SJCRH30 (cell line): ENCODE results near the gene PRF1. TPM values are rescaled to one million over a fixed set of nuclear protein-coding genes. Genes with fewer than 3 reads are reported as not detected.

Experiments
- DNase-seq, 2 experiments: peaks; one replicate each; pipeline ENCODE4 v3.0.0-alpha.2; 2015 to 2020
- H3K27ac ChIP-seq: fragments of 250-450 bp; sonication (Bioruptor Pico); 2 replicates; pipeline ENCODE4 v1.5.1; 2020; ENCODE audit warnings: mild to moderate bottlenecking, moderate library complexity
- H3K27me3 ChIP-seq: fragments of 250-450 bp; sonication (Bioruptor Pico); 2 replicates; pipeline ENCODE4 v1.5.1; 2020; ENCODE audit warnings: mild to moderate bottlenecking, moderate library complexity
- H3K36me3 ChIP-seq: fragments of 250-450 bp; sonication (Bioruptor Pico); 2 replicates; pipeline ENCODE4 v1.5.1; 2020; ENCODE audit warnings: mild to moderate bottlenecking, moderate library complexity
- H3K4me1 ChIP-seq: fragments of 250-450 bp; sonication (Bioruptor Pico); 2 replicates; pipeline ENCODE4 v1.5.1; 2020; ENCODE audit warnings: mild to moderate bottlenecking, moderate library complexity
- H3K4me3 ChIP-seq: fragments of 250-450 bp; sonication (Bioruptor Pico); 2 replicates; pipeline ENCODE4 v1.5.1; 2020; ENCODE audit warnings: mild to moderate bottlenecking, moderate library complexity
- H3K9me3 ChIP-seq: fragments of 250-450 bp; sonication (Bioruptor Pico); replicated peaks from 2 replicates; pipeline ENCODE4 v1.5.1; 2020; ENCODE audit warnings: mild to moderate bottlenecking, moderate library complexity
- total RNA-seq: library from RNA; depleted of rRNA; stranded (reverse); fragments of >200 nt; shearing (Covaris generic); gene quantifications from 2 replicates; pipeline ENCODE4 v1.2.3, GENCODE V29; 2014

Gene PRF1
- total RNA-seq, 1 experiment from 2014 or later: not detected

GRCh38 chr10:70567603-70568002 is 34.9 kb downstream of the PRF1 start:
- Histone ChIP-seq H3K9me3 (no peaks in the 10 kb centered on the region), H3K4me1 (peaks cover 7% of the 10 kb centered on the region; the same call in 1 of the 2 replicates), H3K36me3 (no peaks in the 10 kb centered on the region)

DNA sequence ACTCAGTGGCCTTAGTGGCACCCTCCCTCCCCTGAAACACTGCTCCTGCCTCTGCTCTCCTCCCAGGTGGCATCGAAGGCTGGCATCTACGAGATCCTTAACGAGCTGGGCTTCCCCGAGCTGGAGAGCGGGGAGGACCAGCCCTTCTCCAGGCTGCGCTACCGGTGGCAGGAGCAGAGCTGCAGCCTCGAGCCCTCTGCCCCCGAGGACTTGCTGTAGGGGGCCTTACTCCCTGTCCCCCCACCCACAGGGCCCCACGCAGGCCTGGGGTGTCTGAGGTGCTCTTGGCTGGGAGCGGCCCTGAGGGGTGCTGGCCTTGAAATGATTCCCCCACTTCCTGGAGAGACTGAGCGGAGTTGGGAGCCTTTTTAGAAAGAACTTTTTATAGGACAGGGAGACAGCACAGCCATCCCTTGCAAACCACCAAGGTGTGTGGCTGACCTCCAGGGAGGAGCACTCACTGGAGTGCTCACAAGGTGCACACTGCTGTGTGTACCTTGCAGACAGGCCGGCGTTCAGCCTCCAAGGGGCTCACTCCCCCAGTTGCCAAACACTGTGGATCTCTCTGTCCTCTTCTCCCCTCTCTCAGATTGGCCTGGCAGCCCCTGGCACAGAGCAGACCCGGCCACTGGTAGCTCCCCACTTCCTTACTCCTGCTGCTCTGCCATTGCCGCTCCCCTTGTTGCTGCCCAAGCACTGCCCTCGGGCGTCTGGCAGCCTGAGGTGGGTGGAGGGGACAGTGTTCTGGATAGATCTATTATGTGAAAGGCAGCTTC is 35.8 kb downstream of the PRF1 start:
- DNase-seq: no peak
- no peaks in the 10 kb centered on the region for H3K9me3 ChIP-seq
- H3K4me3 ChIP-seq: no peak overlapping the region
- 0 out of 2 replicates have a peak, but pooled peaks cover 2% of the 10 kb centered on the region for H3K4me1 ChIP-seq
- H3K27me3 ChIP-seq: no peaks in the 10 kb centered on the region
- H3K36me3 ChIP-seq: no peaks in the 10 kb centered on the region
- H3K27ac ChIP-seq: no peak overlapping the region

More at GRCh38 chr10:70567603-70568002, 34.9 kb downstream of the PRF1 start:
- Histone ChIP-seq H3K27ac (no peak overlapping the region), H3K27me3 (no peaks in the 10 kb centered on the region), H3K4me3 (no peak overlapping the region)
- no peak for DNase-seq

GRCh38 chr10:70565556-70566514 is 36.7 kb downstream of the PRF1 start:
- H3K4me1 ChIP-seq: 0 out of 2 replicates have a peak, but pooled peaks cover 4% of the 10 kb centered on the region

GRCh38 chr10:70564901-70565351 is 37.6 kb downstream of the PRF1 start:
- no peaks in the 10 kb centered on the region for H3K27me3 ChIP-seq
- H3K9me3 ChIP-seq: no peaks in the 10 kb centered on the region
- DNase-seq: no peak
- H3K4me3 ChIP-seq: no peak overlapping the region
- H3K36me3 ChIP-seq: no peaks in the 10 kb centered on the region
- H3K27ac ChIP-seq: no peak overlapping the region
- 0 out of 2 replicates have a peak, but pooled peaks cover 4% of the 10 kb centered on the region for H3K4me1 ChIP-seq

More at GRCh38 chr10:70565556-70566514, 36.7 kb downstream of the PRF1 start:
- no peak for DNase-seq
- Histone ChIP-seq H3K4me3 (no peak overlapping the region), H3K36me3 (no peaks in the 10 kb centered on the region), H3K9me3 (no peaks in the 10 kb centered on the region), H3K27ac (no peak overlapping the region), H3K27me3 (no peaks in the 10 kb centered on the region)

DNA sequence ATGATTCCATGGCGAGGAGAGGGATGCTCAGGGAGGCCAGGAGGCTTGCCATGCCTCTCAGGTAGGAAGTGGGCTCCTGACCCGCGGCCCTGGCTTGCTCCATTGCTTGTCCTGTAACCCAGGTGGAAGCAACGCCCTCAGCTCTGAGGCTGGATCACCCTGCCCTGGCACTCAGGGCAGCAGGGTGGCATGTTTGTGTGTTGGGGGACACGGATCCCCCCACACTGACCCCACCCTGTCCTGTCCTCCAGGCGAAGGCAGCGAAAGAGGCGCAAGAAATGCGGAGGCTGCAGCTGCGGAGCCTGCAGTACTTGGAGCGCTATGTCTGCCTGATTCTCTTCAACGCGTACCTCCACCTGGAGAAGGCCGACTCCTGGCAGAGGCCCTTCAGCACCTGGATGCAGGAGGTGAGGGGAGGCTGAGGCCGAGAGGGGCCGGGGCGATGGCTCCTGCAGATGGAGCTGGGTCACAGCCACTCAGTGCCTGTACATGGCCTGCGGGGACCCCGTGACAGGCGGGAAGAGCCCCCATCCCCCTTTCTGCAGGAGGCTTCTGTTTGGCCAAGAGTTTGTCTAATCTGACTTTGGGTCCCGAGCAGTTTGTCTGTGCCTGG is 38.3 kb downstream of the PRF1 start:
- H3K27ac ChIP-seq: no peak overlapping the region
- H3K36me3 ChIP-seq: no peaks in the 10 kb centered on the region
- peaks cover 7% of the 10 kb centered on the region; the same call in 1 of the 2 replicates for H3K4me1 ChIP-seq

DNA sequence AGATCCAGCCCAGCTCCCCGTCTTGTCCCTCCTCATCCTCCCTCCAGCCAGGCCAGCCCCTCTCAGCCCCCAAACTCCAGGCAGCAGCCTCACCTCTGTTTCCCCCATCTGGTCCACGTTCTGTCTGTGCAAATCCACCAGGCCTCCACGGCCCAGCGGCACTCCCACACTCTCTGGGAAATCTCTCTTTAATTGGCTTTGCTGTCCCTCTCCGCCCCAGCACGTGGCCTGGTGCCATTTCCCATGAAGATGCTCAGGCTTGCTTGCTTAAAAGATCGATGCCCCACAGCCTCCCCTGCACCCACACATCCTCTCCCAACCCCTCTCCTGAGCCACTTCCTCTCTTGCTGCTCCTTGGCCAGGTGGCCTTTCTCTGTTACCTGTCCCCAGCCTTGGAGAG is 39.3 kb downstream of the PRF1 start:
- DNase-seq: no peak
- H3K9me3 ChIP-seq: no peaks in the 10 kb centered on the region
- H3K4me1 ChIP-seq: peaks cover 9% of the 10 kb centered on the region; the same call in 1 of the 2 replicates
- H3K4me3 ChIP-seq: no peak overlapping the region
- H3K36me3 ChIP-seq: no peaks in the 10 kb centered on the region
- no peak overlapping the region for H3K27ac ChIP-seq
- H3K27me3 ChIP-seq: no peaks in the 10 kb centered on the region

More for the DNA sequence above, 38.3 kb downstream of the PRF1 start:
- Histone ChIP-seq H3K27me3 (no peaks in the 10 kb centered on the region), H3K4me3 (no peak overlapping the region), H3K9me3 (no peaks in the 10 kb centered on the region)
- no peak for DNase-seq

- H3K4me3 ChIP-seq: no peak overlapping the region
- H3K36me3 ChIP-seq: no peaks in the 10 kb centered on the region
- peaks cover 9% of the 10 kb centered on the region; the same call in 1 of the 2 replicates for H3K4me1 ChIP-seq
- no peaks in the 10 kb centered on the region for H3K9me3 ChIP-seq
- no peak for DNase-seq
- H3K27me3 ChIP-seq: no peaks in the 10 kb centered on the region
- H3K27ac ChIP-seq: no peak overlapping the region
Observed at GRCh38 chr10:70562036-70562755, 40.3 kb downstream of the PRF1 start.

GRCh38 chr10:70561558-70561957 is 41.0 kb downstream of the PRF1 start:
- Histone ChIP-seq H3K4me1 (peaks cover 9% of the 10 kb centered on the region; the same call in 1 of the 2 replicates), H3K27ac (no peak overlapping the region), H3K27me3 (no peaks in the 10 kb centered on the region), H3K4me3 (no peak overlapping the region), H3K36me3 (no peaks in the 10 kb centered on the region), H3K9me3 (no peaks in the 10 kb centered on the region)
- no peak for DNase-seq

GRCh38 chr10:70561070-70561469 is 41.5 kb downstream of the PRF1 start:
- DNase-seq: peak in 1 of 2 experiments; percentile 40
- H3K27me3 ChIP-seq: no peaks in the 10 kb centered on the region
- no peak overlapping the region for H3K4me3 ChIP-seq
- H3K9me3 ChIP-seq: no peaks in the 10 kb centered on the region
- peaks cover 9% of the 10 kb centered on the region; the same call in 1 of the 2 replicates for H3K4me1 ChIP-seq
- no peak overlapping the region for H3K27ac ChIP-seq
- no peaks in the 10 kb centered on the region for H3K36me3 ChIP-seq

DNA sequence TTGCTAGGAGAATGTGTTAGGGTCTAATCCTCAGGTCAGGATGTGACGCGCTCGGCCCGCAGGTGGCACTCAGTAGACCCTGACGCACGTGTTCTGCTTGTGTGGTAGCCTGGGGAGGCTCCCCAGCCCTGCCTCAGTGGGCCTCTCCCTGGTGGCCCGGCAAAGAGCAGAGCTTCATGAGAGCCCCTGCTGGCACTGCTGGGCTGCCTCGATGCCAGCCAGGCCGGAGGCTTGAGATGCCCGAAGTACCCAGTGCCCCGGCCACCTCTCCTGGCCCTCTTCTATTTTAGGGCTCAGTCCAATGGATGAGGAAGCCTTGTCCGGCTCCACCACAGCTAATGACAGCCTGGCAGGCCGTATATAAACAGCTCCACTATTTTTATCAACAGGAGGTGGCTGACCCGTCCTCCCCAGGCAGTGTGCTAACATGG is 42.0 kb downstream of the PRF1 start:
- DNase-seq: no peak
- no peak overlapping the region for H3K27ac ChIP-seq

DNA sequence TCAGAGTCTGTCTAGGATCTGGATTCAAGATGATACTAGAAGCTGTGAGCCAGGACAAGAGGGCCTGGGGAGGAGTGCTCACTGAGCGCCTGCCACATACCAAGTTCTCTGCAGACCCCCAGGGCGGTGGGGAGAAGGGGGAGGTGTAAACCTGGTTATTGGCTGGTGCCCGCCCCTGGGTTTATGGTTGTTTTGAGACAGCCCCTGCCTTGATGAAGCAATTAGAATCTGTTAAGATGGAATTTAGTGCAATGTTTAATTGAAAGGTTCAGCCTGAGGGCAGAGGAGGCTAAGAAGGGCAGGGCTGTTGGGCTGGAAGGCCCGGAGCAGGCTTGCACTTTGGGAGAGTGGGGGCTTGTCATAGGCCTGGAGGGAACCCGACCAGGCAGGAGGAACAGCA is 42.7 kb downstream of the PRF1 start:
- Histone ChIP-seq H3K36me3 (no peaks in the 10 kb centered on the region), H3K9me3 (no peaks in the 10 kb centered on the region), H3K27ac (no peak overlapping the region), H3K4me1 (peaks cover 9% of the 10 kb centered on the region; the same call in 1 of the 2 replicates), H3K4me3 (no peak overlapping the region), H3K27me3 (no peaks in the 10 kb centered on the region)
- no peak for DNase-seq

More for the DNA sequence above, 42.0 kb downstream of the PRF1 start:
- peaks cover 9% of the 10 kb centered on the region; the same call in 1 of the 2 replicates for H3K4me1 ChIP-seq
- no peaks in the 10 kb centered on the region for H3K9me3 ChIP-seq
- no peak overlapping the region for H3K4me3 ChIP-seq
- no peaks in the 10 kb centered on the region for H3K27me3 ChIP-seq
- H3K36me3 ChIP-seq: no peaks in the 10 kb centered on the region

DNA sequence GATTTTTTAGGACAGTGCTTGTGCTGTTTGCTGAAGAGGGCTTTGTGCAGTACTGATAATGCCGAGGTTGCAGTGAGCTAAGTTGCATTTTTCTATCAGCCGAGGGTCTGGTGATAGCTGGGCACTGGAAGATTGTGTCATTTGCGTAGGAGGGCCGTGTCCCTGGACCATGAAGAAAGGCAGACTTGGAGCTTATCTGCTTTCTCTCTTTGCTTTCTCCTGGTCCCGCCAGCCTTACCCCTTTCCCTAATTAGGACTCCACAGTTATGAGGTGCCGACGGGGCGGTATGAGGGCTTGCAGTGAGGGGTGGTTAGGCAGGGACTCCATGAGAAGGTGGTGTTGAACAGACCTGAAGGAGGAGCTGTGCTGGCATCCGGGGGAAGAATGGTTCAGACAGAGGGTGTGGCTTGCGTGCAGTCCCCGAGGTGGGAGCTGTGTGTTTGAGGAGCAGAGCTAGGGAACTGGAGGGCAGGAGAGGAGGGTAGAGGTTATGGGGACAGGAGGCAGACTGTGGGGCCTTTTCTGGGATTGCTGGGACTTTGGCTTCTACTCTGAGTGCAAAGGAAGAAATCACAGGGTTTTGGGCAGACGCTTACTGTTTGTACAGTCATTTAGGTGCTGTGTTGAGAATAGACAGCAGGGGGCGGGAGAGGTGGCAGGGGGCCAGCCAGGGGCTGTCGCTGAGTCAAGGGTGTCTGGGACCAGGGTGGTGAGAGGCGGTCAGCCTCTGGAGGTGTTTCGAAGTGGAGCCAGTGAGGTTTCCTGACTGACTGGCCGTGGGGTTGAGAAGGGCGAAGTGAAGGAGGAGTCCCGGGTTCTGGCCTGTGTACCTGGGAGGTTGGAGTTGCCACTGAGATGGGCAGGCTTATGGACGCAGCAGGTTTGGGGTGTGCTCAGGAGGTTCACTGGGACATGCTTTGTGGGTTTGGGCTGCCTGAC is 43.4 kb downstream of the PRF1 start:
- Histone ChIP-seq H3K27me3 (no peaks in the 10 kb centered on the region), H3K36me3 (no peaks in the 10 kb centered on the region), H3K4me1 (peaks cover 9% of the 10 kb centered on the region; the same call in 1 of the 2 replicates), H3K4me3 (peak overlapping the region; percentile 27; the same call in 1 of the 2 replicates), H3K9me3 (no peaks in the 10 kb centered on the region), H3K27ac (no peak overlapping the region)
- DNase-seq: peak; percentile 54 to 72

GRCh38 chr10:70558295-70558694 is 44.2 kb downstream of the PRF1 start:
- Histone ChIP-seq H3K36me3 (no peaks in the 10 kb centered on the region), H3K4me1 (peaks cover 9% of the 10 kb centered on the region; the same call in 1 of the 2 replicates), H3K4me3 (no peak overlapping the region), H3K27me3 (no peaks in the 10 kb centered on the region), H3K27ac (no peak overlapping the region), H3K9me3 (no peaks in the 10 kb centered on the region)
- no peak for DNase-seq
